MCF 10A (cell line): ENCODE data around the gene AASDHPPT. TPM values are rescaled to one million over a fixed set of nuclear protein-coding genes. Genes with fewer than 3 reads are reported as not detected.

ENCODE experiments used
- BruUV-seq: library from RNA; stranded (reverse); fragments of 400-500 nt; replicated peaks from 2 replicates; lab custom pipeline; 2021; lab: Mats Ljungman, UMichigan
- CTCF ChIA-PET: fragments of 300-600 bp; sonication (Branson Sonifier 250); formaldehyde crosslinking; extraction: SDS; loops from one replicate; lab custom pipeline; 2021; ENCODE audit warnings: antibody characterized with exemption, inconsistent platforms; lab: Yijun Ruan, JAX
- POLR2A ChIA-PET: fragments of 300-600, 350-650 bp; sonication (Branson Sonifier 250); formaldehyde crosslinking; extraction: SDS; loops from one replicate; lab custom pipeline; 2020; ENCODE audit warnings: antibody characterized with exemption, inconsistent platforms; lab: Yijun Ruan, JAX
- DNase-seq: peaks from one replicate; pipeline ENCODE4 v3.0.0-alpha.2; 2018; ENCODE audit not compliant: unreplicated experiment
- H3K27ac Mint-ChIP-seq: one replicate; pipeline ENCODE4 v1.8.0; 2022; ENCODE audit warnings: mild to moderate bottlenecking, low read depth, mixed read lengths; ENCODE audit not compliant: unreplicated experiment
- H3K27me3 Mint-ChIP-seq: one replicate; pipeline ENCODE4 v1.8.0; 2022; ENCODE audit warnings: mixed read lengths; ENCODE audit not compliant: insufficient read depth, unreplicated experiment
- H3K36me3 Mint-ChIP-seq: one replicate; pipeline ENCODE4 v1.8.0; 2022; ENCODE audit warnings: mild to moderate bottlenecking, moderate library complexity, mixed read lengths; ENCODE audit not compliant: insufficient read depth, unreplicated experiment
- H3K4me1 Mint-ChIP-seq: one replicate; pipeline ENCODE4 v1.8.0; 2022; ENCODE audit warnings: mixed read lengths; ENCODE audit not compliant: insufficient read depth, unreplicated experiment
- H3K4me3 Mint-ChIP-seq: one replicate; pipeline ENCODE4 v1.8.0; 2022; ENCODE audit warnings: mild to moderate bottlenecking, moderate library complexity, mixed read lengths; ENCODE audit not compliant: unreplicated experiment
- H3K9me3 Mint-ChIP-seq: one replicate; pipeline ENCODE4 v1.8.0; 2022; ENCODE audit warnings: mixed read lengths; ENCODE audit not compliant: unreplicated experiment
- CTCF ChIP-seq: fragments of 200-600 bp; IDR thresholded peaks from one replicate; pipeline ENCODE4 v1.8.0; 2022; ENCODE audit warnings: antibody characterized with exemption, mild to moderate bottlenecking; ENCODE audit not compliant: unreplicated experiment
- intact Hi-C: fragments of 100-400 bp; cut with micrococcal nuclease; formaldehyde crosslinking; loops from 2 replicates; pipeline ENCODE4 v1.14.1; 2022
- total RNA-seq: library from RNA; stranded (reverse); gene quantifications from 2 replicates; pipeline ENCODE4 v1.2.3, GENCODE V29; 2022

The AASDHPPT gene
- total RNA-seq, 1 experiment from 2014 or later = 56.3 TPM

- Mint-ChIP-seq H3K36me3 (no peaks in the 10 kb centered on the region), H3K4me1 (no peaks in the 10 kb centered on the region), H3K27me3 (peaks cover 11% of the 10 kb centered on the region), H3K27ac (no peak overlapping the region), H3K9me3 (no peaks in the 10 kb centered on the region), H3K4me3 (no peak overlapping the region)
- peak; percentile 32 for TF ChIP-seq CTCF
- ChIA-PET CTCF (interaction anchor here (0.5 to 1.7 kb wide), 10 partner anchors 12 to 594 kb away, joined by 3 to 10 read pairs (median 3); partner anchors contain the start of gene KBTBD3), POLR2A (interaction anchor here (0.9 kb wide), 1 partner anchor 46 kb away, joined by 4 read pairs; no protein-coding TSS in a partner anchor)
- BruUV-seq = no TSS peak
- DNase-seq = peak; percentile 18
- intact Hi-C loops = loop anchor here (1.0 kb wide), 1 partner anchor 45 kb away; no protein-coding TSS in a partner anchor
Observed at GRCh38 chr11:106133529-106133928, 56.1 kb downstream of the AASDHPPT start.

GRCh38 chr11:106137061-106137460 is 59.6 kb downstream of the AASDHPPT start:
- peak; percentile 13 for DNase-seq
- Mint-ChIP-seq H3K9me3 (peaks cover 11% of the 10 kb centered on the region), H3K4me1 (no peaks in the 10 kb centered on the region), H3K27ac (no peak overlapping the region), H3K4me3 (no peak overlapping the region), H3K36me3 (no peaks in the 10 kb centered on the region), H3K27me3 (no peaks in the 10 kb centered on the region)
- no TSS peak for BruUV-seq
- intact Hi-C loops = no loop called here
- TF ChIP-seq CTCF = no peak
- ChIA-PET CTCF (interaction anchor here (0.9 to 1.7 kb wide), 3 partner anchors 14 to 50 kb away, joined by 4 to 5 read pairs (median 5); no protein-coding TSS in a partner anchor), POLR2A (no interaction called here)

- H3K4me3 Mint-ChIP-seq = no peak overlapping the region
- peaks cover 13% of the 10 kb centered on the region for H3K9me3 Mint-ChIP-seq
- TF ChIP-seq CTCF = no peak
- ChIA-PET POLR2A (interaction anchor here (0.7 kb wide), 1 partner anchor 640 kb away, joined by 4 read pairs; no protein-coding TSS in a partner anchor), CTCF (interaction anchor here (0.6 to 1.8 kb wide), 5 partner anchors 10 to 222 kb away, joined by 3 to 5 read pairs (median 5); no protein-coding TSS in a partner anchor)
- intact Hi-C loops = no loop called here
- no peaks in the 10 kb centered on the region for H3K4me1 Mint-ChIP-seq
- DNase-seq = no peak
- H3K27ac Mint-ChIP-seq = no peak overlapping the region
- H3K36me3 Mint-ChIP-seq = no peaks in the 10 kb centered on the region
- H3K27me3 Mint-ChIP-seq = no peaks in the 10 kb centered on the region
- no TSS peak for BruUV-seq
Observed at GRCh38 chr11:106137758-106138157, 60.3 kb downstream of the AASDHPPT start.

Other genes starting within 250 kb of the AASDHPPT start
- gene MSANTD4, start 55.4 kb upstream of the AASDHPPT start, total RNA-seq = 31.2 and 36.0 TPM in 2 replicates
- 2.9 and 5.1 TPM in 2 replicates for gene KBTBD3, start 315 bp upstream of the AASDHPPT start, total RNA-seq